Stimulated activated CD4-positive, alpha-beta T cell treated with anti-CD3 and anti-CD28 coated beads, Interleukin-4, amount 100 ng/mL, for 24 hours (primary cell): ENCODE measurements around the gene SEMA5B.

ENCODE experiments used
- DNase-seq: peaks from one replicate; pipeline ENCODE4 v3.0.0-alpha.2; 2020

SEMA5B gene

DNA sequence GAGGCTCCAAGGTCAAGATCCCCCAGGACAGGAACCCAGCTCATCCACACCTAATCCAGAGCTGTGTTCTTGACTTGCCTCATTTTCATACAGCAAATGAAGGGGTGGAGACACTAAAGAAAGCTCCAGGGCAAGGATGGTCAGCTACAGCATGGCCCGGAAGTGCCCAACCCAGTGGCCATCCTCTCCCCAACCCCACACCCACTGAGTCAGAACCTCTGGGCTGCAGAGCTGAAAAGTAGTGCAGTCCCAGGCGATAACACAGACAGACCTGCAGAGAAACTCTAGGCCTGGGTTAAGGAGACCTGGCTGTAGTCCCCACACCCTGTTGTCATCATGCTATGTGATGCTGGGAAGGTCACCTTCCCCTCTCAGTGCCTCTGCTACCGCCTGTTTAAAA lies 85.3 kb downstream of the SEMA5B start:
- DNase-seq: no peak

DNA sequence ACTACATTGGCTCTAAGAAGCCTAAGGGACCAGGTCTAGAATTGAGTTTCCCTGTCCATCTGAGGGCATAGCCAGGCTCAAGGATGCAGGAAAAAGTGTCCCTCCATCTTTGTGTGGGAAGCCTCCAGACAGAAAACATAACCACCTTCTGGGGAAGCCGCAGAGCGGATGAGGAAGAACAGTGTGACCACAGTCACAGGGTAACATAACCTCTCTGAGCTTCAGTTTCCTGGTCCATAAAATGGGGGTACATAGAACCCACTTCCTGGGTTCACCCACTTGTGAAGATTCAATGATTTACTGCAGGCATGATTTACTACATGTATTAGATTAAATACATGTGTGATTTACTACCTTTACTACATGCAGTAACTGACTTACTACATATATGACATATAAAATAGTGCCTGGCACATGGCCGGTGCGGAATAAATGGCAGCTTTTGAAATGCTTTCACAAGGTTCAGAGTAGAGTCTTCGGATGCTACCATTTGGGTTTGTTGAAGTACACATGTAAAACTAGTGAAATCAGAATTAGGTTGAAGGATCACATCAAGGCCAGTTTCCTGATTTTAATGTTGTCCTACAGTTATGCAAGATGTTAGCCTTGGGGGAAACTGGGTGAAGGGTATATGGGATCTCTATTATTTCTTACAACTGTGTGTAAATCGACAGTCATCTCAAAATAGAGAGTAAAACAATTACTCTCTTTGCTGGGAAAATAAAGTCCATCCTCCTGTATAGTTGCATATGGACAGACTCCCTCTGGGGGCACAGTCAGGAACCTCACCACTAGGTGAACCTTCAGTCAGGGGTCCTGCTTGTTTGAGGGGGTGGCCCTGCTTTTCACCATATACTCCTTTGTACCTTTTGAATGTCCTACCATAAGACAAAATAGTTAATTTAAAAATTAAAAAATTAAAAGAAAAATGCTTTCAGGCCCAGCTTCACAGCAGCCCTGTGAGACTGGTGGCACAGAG lies 86.0 kb downstream of the SEMA5B start:
- DNase-seq: no peak

DNA sequence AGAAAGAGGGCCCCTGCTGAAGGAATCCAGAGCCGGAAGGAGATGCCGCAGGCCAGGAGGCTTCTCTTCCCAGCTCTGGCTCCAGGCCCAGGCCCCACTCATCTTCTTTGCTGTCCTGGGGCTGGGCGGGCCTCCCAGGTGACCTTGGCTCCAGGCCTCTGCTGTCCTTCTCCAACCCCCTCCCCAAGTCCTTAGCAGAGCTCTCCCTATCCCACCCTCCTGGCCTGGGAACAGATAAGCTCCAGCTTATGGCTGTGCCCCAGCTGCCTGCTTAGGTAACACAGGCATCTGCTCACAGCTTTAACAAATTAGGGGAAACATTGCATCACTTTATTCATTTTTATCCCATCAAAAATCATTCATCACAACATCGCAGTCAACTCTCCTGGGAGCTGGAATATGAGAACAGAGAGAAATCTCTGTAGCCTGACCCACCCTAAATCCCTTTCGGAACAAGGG lies 86.9 kb downstream of the SEMA5B start:
- no peak for DNase-seq

DNA sequence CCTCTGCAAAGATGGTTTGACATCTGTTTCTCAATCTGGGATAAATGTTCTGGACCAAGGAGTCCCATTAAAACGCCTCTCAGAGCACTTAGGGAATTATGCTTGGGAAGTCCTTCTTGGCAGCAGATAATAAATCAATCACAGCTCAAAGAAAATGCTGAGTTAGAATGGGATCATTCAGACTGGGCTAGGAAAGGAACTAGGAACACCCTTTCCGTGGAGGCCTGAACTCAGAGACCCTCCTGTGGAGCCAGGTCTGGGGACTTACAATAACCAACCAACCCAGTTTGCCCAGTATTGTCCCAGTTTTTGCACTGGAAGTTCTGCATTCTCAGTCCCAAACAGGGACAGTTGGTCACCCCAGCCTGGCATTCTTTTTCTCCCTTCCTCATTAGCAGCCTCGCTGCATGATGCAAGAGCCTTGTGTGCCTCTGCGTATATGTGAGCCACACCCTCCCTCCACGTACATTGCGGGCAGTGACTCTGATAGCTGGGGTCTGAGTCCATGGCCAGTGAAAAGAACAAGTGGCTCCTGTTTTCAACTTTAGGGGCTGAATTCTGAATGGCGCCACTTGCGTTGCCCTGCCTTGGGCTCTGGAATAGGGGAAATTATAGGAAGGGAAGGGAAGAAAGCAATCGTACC lies 88.7 kb downstream of the SEMA5B start:
- no peak for DNase-seq

DNA sequence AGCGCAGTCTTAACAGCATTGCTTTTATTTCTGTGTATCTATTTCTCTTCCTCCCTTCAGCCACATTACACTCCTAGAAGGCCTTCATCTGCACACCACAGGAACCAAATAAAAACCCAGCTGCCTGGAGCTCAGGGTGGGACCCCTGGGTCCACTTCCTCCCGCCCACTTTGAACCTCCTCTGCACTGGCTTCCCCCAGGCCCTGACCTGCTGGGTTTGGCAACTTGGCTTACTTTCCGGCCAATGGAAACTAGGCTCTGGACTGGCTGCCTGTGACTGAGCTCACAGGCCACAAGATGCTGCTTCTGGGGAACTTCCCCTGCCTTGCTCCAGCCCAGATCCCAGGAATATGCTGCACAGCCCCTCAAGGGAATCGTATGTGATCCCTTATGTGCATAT lies 89.8 kb downstream of the SEMA5B start:
- DNase-seq: no peak

DNA sequence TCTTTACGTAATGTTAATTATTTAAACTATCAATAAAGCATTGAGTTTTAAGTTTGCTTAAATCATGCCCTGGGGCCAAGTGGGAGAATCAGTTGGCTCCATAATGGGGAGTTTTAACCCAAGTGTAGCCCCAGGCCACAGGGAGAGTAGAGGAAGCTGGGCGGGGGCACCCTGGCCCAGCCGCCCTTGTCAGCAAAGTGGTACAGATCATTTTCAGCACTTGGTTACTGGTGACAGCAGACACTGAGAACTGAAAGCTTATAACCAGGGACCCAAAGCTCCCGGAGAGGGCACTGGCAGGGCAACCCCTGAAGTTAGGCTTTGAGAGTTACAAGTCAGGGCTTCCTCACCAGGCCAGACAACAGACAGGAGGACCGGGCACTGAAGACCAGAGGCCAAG lies 90.6 kb downstream of the SEMA5B start:
- DNase-seq: no peak

DNA sequence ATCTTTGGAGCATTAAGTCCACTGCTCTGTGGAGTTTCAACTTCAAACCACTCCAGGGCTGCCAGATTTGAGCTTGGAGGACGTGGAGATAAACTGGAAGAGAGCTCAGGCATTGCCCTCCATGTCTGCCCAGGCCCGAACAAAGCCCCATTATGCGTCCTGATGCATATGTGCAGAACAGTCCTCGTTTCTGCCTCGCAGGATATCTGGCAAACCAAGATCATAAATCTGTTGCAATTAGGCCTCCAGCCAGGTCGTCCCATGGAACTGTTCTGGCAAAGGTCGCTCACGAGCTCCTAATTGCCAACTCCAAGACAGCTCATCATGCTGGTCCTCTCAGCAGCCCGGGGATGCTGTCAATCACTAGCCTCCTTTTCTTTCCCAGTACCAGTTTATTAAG lies 91.2 kb downstream of the SEMA5B start:
- DNase-seq: no peak

DNA sequence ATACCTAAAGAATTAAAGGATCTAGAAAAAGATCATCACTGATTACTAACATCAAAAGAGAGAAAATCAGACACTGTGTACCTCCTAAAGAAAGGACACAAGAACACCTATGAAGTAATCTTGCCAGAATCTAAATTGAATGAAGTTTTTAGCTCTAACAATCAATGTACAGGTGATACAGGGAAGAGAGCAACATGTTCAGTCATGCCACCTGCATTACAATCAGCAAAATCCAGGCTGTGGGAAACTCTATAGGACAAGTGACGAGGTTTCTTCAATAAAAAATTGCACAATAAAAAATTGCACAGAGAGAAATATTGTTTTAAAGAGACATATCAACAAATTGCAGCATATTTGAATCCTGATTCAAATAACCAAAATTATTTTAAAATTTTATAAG lies 93.3 kb downstream of the SEMA5B start:
- DNase-seq: no peak

DNA sequence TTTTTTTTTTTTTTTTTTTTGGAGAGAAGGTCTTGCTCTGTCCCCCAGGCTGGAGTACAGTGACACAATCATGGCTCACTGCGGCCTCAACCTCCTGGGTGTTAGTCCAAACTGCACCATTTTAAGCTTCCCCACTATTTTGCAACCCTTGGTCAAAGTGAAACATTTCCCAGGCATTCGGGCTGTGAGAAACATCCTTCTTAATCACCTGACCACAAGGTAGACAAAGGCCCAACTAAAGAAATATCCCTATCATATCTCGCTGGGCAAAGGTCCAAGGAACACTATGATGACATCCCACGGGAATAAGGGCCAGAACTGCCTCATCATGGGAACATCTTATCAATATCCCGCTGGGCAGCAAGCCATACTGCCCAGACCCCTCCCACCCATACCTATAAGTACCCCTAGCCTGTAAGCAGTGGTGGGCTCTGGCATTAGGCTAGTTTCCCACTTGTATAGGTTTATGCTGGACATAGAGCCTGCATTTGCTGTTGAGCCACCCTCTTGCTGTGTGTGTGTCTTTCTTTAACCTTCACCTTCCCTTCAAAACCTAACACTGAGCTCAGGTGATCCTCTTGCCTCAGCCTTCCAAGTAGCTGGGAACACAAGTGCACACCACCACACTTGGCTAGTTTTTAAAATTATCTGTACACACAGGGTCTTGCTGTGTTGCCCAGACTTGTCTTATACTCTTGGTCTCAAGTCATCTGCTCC lies 95.2 kb downstream of the SEMA5B start:
- DNase-seq: no peak

DNA sequence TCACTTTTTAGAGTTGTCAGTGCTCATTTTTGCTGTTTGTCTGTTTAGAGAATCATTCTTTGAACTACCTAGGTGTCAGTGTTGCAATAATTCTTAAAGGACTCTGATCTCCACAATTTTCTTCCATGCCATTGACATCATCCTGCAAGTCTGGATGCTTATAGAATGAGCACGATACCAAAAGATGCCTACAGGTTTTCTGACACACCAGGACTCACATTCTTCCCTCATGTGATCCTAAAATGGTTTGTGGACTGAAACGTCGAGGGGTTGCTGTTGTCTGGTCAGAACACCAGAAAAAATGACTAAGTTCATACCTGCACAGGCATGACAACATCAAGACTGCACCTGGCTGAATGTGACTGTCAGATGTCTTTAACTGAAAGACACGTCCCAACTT lies 95.9 kb downstream of the SEMA5B start:
- DNase-seq: no peak

DNA sequence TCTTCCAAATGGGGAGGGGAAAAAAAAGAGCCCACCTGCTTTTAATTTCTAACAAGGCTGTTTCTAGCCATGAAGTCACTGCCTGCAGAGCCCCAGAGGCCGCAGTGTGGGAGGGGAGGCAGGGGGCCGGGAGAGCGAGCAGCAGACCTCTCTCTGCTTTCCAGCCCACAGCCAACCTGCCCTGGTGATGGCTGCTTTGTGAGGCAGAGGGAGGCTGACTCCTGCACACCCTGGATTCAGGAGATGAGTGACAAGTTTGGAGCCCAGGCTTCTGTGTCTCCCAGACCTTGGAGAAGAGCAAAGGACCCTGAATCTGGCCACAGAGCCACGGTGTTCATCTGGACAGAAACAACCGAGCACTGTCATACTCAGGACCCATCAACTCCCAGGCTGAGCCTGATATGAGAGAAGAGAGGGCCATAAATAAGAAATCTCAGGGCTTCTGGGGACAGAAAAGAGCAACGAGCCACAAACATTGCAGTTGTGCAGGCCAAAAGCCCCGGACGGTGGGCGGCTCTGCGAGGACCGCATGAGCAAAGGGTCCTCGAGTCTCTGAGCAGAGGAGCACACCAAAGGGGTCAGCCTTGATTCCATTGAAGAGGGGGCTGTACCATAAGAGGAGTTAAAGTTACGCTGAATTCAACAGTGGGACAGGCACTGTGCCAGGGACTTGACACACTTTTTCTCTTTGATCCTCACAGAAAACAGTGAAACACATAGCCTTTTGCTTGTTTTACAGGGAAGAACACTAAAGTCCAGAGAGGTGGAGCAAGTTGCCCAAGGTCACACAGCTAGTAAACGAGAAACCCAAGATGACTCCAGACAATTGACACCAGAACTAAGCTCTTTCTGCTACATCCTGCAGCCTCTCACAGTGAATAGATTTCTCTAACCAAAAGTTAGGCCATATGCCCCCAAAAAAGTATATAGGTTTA lies 97.2 kb downstream of the SEMA5B start:
- DNase-seq: no peak

DNA sequence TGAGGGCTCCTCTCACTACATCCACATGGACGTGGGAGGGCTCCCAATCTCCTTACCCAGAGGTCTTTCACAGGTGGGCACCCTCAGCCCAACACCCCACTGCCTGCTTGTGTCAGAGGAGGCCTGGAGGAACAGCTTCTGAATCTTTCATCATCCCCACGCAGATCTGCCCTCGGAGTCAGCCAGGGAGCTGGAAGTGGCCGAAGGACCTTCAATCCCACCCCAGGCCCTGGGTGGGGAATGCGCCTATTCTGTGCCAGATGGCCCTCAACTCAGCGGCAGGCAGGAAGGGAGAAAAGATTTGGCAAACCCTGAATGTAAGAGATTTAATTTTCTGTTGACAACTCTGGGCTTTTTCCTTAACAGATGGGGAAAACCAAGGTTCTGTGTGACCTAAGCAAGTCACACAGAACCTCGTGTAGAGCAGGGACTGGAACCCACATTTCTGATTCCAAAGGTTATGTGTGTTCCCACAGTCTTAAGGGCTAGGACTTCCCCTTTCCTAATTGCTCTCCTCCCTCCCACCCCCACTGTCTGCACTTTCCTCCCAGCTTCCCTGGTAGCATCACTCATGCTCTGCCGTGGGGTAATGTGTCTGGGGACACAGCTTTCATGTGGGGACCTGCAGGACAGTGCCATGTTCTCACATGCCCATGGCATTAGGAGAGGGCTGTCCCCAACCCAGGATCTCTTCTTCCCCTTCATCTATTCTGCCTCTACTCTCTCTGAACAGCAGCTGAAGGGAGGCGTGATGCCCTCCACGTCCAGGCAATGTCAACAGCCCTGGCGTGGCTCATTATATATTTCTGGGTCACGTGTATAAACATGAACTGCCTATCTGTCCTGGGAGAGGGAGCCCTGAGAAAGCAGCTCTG lies 98.1 kb downstream of the SEMA5B start:
- DNase-seq: no peak

DNA sequence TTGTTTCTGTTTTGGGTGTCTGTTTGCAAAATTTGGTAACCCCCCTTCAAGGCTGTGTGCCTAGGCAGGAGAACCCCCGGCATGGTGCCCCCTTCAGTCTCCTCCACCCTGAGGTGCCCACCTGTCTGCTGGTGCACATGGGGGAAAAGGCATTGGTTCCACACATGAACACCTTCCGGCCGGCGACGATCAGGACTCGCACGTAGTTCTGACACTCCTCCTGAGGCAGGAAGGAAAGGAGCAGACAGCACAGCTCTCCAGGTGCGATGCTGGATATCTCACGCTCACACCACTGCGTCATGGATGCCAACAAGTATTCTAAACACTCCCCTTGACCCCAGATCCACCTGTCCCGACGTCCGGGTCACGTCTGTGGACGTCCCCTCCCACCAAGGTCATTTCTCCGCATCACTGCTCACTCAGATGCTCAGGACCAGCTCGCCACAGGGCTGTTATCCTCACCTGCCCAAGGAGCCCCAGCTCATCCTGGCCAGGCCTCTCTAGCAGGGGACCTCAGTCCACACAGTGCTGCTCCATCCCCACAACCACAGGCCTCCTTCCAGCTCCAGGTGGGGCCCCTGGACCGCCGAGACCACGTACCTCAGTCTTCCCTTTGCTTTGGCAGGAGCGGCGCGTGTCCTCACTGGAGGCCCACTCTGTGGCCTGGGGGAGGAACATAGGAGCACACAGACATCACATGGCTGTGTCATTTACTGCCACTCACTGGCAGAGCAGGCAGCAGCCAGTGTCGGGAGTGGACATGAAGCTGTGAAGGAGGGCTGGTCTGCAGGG lies 99.0 kb downstream of the SEMA5B start:
- DNase-seq: no peak

DNA sequence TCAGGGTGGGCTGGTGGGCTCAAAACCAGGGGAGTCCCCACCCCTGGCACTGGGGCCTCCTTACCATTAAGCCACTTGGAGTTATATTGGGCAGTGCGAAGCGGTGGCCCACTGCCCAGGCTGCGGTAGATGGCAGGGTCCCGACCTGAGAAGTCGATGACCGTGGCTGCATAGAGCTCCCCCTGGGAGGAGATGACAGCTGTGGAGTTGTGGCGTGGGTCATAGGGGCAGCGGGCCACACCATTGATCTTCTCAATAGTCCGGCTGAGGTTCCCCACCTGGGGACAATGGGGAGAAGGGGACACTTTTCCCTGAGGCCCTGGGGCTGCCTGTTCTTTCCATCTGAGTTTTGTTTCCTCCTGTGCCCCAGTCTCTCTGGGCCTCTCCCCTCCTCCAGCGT lies 99.8 kb downstream of the SEMA5B start:
- no peak for DNase-seq

DNA sequence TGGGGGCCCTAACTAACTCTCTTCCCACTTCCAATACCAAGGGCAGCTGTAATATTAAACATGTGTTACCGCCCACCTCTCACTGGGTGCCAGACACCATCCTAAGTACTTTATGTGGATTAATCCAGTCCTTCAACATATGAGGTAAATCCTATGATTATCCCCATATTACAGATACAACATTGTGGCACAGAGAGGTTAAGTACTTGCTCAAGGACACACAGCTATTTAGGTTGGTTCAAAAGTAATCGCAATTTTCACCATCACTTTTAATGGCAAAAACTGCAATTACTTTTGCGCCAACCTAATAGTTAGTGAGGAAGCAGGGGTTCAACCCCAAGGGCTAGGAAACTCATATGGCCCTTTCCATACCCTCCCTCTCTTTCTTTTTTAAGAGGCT lies 100.8 kb downstream of the SEMA5B start:
- no peak for DNase-seq

DNA sequence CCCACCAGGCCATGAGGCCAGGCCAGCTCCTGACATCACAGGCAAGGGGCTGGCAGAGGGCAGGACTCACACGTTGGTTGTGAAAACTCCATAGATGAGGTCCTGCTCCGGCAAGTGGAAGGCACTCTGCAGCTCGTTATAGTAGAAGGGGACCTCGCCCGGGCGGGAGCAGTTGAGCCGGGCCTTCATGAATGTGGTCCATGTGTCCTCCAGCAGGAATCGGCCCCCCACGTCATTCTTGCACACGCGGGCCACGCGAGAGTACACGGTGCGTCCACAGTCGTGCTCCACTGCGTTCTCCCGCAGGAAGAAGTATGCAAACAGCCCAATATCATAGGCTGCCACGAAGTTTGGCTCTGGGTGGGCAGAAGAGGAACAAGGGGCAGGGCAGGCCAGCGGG lies 101.2 kb downstream of the SEMA5B start:
- no peak for DNase-seq

DNA sequence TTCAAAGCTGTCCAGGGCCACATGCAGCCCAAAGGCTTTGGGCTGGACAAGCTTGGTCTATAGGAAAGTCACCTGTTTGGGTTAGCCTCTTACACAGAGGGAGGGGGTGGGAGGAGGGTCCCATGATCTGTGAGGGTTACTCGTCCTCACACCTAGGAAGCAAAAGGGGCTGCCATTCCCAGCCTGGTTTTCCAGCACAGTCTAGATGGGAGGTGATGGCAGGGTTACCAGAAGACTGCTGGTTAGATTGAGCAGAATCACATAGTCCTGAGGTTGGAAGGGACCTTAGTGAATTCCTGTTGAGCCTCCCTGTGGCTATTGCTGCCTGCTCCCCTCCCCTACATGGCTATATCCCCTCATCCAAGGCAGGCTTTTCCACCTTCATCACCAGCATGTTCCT lies 101.8 kb downstream of the SEMA5B start:
- no peak for DNase-seq

DNA sequence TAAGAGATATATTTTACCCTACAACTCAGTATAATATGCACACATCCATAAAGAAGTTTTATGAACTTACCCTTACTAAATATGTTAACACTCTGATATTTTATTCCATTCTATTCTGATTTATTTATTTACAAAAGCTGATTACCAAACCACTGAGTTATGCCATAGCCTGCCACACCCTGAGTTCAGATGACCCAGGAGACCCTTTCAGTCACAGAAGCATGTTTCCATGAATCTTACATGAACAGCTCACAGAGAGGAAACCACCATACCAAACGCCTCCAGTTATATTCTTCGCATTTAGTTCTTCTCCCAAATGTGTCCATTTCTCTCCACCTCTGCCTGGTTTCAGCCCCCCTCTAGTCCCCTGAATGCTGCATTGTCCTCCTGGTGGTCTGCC lies 103.5 kb downstream of the SEMA5B start:
- no peak for DNase-seq

DNA sequence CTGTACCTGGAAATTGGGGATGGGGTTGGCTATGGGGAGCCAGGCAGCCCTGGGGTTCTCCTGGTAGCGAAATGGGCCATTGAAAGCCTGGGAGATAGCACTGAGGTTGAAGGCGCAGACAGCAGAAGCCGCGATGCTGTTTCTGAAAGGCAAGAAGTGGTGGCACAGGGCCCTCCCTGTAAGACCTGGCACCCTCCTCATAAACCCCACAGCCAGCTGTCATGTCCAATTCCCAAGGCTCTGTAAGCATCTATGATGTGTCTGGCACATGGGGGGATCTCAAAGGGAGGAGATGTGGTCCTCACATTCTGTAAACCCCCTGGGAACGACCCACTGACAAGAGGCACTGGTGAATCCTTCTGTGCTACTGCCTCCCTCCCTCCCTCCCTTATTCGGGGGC lies 104.0 kb downstream of the SEMA5B start:
- DNase-seq: no peak

DNA sequence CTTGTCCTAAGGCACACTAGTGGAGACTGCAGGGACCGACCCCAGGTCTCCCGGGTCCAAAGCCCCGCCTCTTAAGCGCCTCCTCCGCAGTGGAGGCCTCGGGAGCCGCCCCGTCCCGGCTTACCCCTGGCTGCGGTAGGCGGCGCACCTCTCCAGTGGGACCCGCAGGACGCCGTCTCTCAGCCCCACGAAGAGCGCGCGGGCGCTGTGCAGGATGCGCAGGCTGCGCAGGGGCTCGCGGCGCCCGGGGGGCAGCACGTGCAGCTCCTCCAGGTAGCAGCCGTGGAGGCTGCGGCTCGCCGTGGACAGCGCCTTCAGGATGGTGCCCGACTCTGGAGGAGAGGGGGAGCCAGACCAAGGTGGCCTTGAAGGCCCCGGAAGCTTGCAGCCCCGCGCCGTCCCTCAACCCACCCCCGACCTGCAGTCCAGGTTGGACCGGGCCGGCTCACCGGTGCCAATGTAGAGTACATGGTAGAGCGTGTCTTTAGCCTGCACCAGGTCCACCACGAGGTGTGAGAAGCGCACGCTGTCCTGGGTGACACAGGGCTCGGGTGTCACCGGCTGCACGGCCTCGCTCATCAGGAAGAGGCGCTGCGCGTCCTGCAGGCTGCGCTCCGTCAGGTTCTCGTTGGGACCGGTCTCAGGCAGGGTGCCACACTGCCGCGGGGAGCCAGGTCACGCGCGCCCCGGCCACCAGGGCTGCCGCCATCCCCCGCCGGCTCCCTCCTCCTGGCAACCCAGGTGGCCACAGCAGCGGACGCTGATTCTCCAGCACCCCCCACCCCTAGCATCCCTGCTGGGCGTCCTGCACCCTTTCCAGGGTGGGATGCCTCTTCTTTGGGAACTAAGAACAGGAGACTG lies 105.5 kb downstream of the SEMA5B start:
- no peak for DNase-seq
